ENCODE data around the gene VWA3B. TPM values are rescaled to one million over a fixed set of nuclear protein-coding genes. Genes with fewer than 3 reads are reported as not detected.

VWA3B gene
- total RNA-seq, 1 experiment from 2014 or later = not detected

GRCh38 chr2:98039085-98039756 is 47.7 kb upstream of the VWA3B start:
- no peak overlapping the region for H2AK5ac ChIP-seq (ENCODE audit: insufficient read length, low read length)
- peaks cover 32 to 33% of the 10 kb centered on the region in 2 experiments for H3K4me1 Mint-ChIP-seq
- no peak for DNase-seq
- no peak overlapping the region for H4K91ac ChIP-seq (ENCODE audit: insufficient read length, low read depth, low read length)
- H3K23ac ChIP-seq (ENCODE audit: insufficient read length, low read depth, low read length) = no peak overlapping the region
- H3K27ac ChIP-seq (ENCODE audit: insufficient read length, low read depth, low read length) = no peak overlapping the region
- H3K14ac ChIP-seq (ENCODE audit: insufficient read depth, low read length) = no peak overlapping the region
- H3K27me3 ChIP-seq (ENCODE audit: insufficient read depth, low read length) = no peaks in the 10 kb centered on the region
- H3K36me3 Mint-ChIP-seq (ENCODE audit: insufficient read depth in 1 of 3, low read depth in 3 of 3) = peaks cover 0 to 8% (median 3%) of the 10 kb centered on the region in 3 experiments; a peak in 4 of 7 replicates
- H4K8ac ChIP-seq (replicated peaks; ENCODE audit: insufficient read length, low read depth, low read length) = no peak overlapping the region
- no peak overlapping the region for H3K9ac ChIP-seq (ENCODE audit: extremely low read depth, insufficient read length, low read length)
- no peak overlapping the region for H2BK15ac ChIP-seq (ENCODE audit: low read depth, low read length)
- H3K9me3 Mint-ChIP-seq = peaks cover 3 to 10% of the 10 kb centered on the region in 2 experiments; a peak in 4 of 5 replicates
- no CpG with 5 or more reads among the region's 12 CpGs for WGBS (ENCODE audit: extremely low coverage, insufficient read length, low lambda C conversion rate)
- H4K5ac ChIP-seq (ENCODE audit: insufficient read length, low read depth, low read length) = no peak overlapping the region
- no peak overlapping the region for H3T11ph ChIP-seq (ENCODE audit: low read length)
- H2BK120ac ChIP-seq (ENCODE audit: low read depth, low read length, poor library complexity, severe bottlenecking) = no peak overlapping the region
- H2BK5ac ChIP-seq (ENCODE audit: insufficient read length, low read length) = no peak overlapping the region
- no peaks in the 10 kb centered on the region for H4K20me1 ChIP-seq (ENCODE audit: control insufficient read depth, insufficient read depth, insufficient read length)
- no peaks in the 10 kb centered on the region for H3K23me2 ChIP-seq (ENCODE audit: insufficient read length, low read depth, low read length, poor library complexity, severe bottlenecking)
- H3K4me1 ChIP-seq (ENCODE audit: insufficient read depth, low read length) = peaks cover 2% of the 10 kb centered on the region; the same call in 1 of the 2 replicates
- no peak overlapping the region for H3K4me2 ChIP-seq (ENCODE audit: insufficient read depth, insufficient read length, low read length)
- no peak overlapping the region for H3K56ac ChIP-seq (ENCODE audit: insufficient read length, low read depth, low read length)
- no peak overlapping the region for H3K27ac Mint-ChIP-seq
- H3K79me1 ChIP-seq (ENCODE audit: insufficient read depth, low read depth, low read length, poor library complexity, severe bottlenecking) = no peaks in the 10 kb centered on the region
- TF ChIP-seq, protein P1, sequence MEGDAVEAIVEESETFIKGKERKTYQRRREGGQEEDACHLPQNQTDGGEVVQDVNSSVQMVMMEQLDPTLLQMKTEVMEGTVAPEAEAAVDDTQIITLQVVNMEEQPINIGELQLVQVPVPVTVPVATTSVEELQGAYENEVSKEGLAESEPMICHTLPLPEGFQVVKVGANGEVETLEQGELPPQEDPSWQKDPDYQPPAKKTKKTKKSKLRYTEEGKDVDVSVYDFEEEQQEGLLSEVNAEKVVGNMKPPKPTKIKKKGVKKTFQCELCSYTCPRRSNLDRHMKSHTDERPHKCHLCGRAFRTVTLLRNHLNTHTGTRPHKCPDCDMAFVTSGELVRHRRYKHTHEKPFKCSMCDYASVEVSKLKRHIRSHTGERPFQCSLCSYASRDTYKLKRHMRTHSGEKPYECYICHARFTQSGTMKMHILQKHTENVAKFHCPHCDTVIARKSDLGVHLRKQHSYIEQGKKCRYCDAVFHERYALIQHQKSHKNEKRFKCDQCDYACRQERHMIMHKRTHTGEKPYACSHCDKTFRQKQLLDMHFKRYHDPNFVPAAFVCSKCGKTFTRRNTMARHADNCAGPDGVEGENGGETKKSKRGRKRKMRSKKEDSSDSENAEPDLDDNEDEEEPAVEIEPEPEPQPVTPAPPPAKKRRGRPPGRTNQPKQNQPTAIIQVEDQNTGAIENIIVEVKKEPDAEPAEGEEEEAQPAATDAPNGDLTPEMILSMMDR (conservative IDR thresholded peaks at IDR 0.05) = no peak
- no peak overlapping the region for H2BK12ac ChIP-seq (ENCODE audit: insufficient read length, low read depth, low read length)
- H3K79me2 ChIP-seq (ENCODE audit: insufficient read depth, low read length) = no peaks in the 10 kb centered on the region
- no peak overlapping the region for H3K4ac ChIP-seq (ENCODE audit: low read depth, low read length)
- no peak overlapping the region for H3K4me3 Mint-ChIP-seq
- no peak overlapping the region for H3K18ac ChIP-seq (ENCODE audit: insufficient read length, low read depth, low read length)
- H3K27me3 Mint-ChIP-seq (ENCODE audit: low read depth) = peaks cover 3% of the 10 kb centered on the region; the same call in 1 of the 2 replicates
- no peaks in the 10 kb centered on the region for H3K9me3 ChIP-seq (ENCODE audit: control insufficient read depth, low read depth, low read length)
- no peak overlapping the region for H2AFZ ChIP-seq (ENCODE audit: low read length)
- H2BK20ac ChIP-seq (ENCODE audit: low read depth, low read length, poor library complexity, severe bottlenecking) = no peak overlapping the region
